ENCODE data around the gene RPS27A.
"Not testable (repeated sequence)": the region's sequence is repeated elsewhere in the genome, so short reads cannot be mapped to it uniquely, and the experiment has no call there.

The RPS27A gene

GRCh38 chr2:55232084-55232862 is at the start of gene RPS27A, which contains the start of gene CLHC1:
RPS27A (plus strand) TSS chr2:55232688; CDS start chr2:55232825, 137 bp downstream.
CLHC1 (minus strand) TSS chr2:55232293; CDS start chr2:55222411, 9,882 bp downstream.
- peak; percentile 94 for DNase-seq

DNA sequence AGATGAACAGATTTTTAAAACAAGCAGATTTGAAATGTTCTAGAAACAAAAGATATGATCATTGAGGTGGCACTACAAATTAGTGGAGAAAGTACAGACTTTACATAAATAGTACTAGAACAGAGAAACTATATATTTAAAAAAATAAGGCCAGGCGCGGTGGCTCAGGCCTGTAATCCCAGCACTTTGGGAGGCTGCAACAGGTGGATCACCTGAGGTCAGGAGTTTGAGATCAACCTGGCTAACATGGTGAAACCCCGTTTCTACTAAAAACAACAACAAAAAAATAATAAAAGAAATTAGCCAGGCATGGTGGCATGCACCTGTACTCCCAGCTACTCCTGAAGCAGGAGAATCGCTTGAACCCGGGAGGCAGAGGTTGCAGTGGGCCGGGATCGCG is 45.7 kb upstream of the RPS27A start:
- not testable (repeated sequence) for DNase-seq

DNA sequence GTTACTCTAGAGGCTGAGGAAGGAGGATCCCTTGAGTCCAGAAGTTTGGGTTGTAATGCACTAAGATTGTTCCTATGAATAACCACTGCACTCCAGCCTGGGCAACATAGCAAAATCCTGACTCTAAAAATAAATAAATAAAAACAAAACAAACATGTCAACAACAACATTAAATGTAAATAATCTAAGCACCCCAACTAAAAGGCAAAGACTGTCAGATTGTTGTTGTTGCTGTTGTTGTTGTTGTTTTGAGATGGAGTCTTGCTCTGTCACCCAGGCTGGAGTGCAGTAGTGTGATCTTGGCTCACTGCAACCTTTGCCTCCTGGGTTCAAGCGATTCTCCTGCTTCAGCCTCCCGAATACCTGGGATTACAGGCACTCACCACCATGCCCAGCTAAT is 40.6 kb upstream of the RPS27A start:
- DNase-seq: not testable (repeated sequence)

DNA sequence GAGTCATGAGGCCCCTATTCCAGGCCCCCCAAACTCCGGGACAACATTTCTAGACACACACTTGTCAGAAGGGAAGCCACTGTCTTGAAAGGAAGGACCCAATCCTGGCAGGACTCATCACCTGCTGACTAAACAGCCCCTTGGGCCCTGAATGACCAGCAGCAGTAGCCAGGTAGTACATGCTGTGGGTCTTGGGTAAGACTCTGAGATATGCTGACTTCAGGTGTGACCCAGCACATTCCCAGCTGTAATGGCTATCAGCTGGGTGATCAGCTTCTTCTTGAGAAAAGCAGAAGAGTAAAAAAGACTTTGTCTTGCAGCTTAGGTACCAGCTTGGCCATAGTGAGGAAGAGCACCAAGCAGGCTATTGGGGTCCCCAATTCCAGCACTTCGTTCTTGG is 36.0 kb upstream of the RPS27A start:
- DNase-seq: no peak

DNA sequence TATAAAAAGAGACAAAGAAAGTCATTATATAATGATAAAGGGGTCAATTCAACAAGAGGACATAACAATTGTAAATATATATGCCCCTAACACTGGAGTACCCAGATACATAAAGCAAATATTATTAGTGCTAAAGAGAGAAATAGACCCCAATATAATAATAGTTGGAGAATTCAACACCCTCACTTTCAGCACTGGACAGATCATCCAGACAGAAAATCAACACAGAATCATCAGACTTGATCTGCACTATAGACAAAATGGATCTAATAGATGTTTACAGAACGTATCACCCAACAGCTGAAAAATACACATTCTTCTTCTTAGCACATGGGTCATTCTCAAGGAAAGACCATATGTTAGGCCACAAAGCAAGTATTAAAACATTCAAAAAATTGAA is 32.1 kb upstream of the RPS27A start:
- DNase-seq: no peak

- no peak for DNase-seq
These were observed 28.0 kb upstream of the RPS27A start for GRCh38 chr2:55204536-55204935.

DNA sequence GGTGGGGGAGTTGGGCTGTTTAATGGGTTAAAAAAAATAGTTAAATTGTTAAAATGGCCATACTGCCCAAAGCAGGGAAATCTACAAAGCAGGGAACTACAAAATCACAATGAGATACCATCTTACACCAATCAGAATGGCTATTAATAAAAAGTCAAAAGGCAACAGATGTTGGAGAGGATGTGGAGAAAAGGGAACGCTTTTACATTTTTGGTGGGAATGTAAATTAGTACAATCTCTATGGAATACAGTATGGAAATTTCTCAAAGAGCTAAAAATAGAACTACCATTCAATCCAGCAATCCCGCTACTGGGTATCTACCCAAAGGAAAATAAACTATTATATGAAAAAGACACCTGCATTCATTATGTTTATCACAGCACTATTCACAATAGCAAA is 27.5 kb upstream of the RPS27A start:
- DNase-seq: no peak

DNA sequence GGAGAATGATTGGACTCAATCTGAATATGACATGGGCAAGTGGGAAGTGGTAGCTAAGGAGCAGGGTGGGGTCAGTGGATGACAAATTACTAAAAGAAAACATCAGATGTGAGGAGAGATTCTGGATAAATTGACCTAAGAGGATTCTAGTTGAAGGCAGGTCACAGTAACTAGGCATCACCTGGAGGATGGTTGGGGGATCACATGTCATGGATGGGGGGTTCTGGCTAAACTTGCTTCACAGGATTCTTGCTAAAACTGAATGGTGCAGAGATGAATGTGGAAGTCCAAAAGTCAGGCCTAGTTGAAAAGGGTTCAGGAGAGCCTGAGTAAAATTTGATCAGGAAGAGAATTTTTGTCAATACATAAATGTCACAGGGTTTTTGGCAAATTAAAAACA is 18.7 kb upstream of the RPS27A start:
- no peak for DNase-seq

- DNase-seq: no peak
These were observed 8.3 kb upstream of the RPS27A start for GRCh38 chr2:55223958-55224760.

DNA sequence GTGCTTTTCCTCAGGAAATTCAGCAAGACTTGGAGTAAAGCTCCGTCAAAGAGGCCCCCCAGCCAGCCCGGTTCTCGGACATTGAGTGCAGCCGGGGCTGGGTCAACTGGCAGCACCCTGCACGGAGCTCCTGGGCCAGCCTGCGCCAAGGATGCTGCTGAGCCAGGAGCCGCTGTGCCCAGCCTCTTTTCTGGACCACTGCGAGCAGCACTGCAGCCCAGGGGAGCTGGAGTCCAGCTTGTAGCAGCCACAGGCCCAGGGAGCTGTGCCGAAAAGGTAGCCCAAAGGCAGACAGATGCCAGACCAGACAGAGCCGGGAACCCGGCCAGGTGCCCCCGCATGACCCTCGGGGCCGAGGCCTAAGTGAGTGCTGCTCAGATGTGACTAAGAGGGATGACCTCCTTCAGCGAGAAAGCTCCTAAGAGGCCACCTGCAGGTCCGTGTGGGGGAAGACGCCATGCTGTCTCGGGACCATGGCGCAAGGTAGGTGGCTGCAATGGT is 7.7 kb upstream of the RPS27A start:
- DNase-seq: no peak

- DNase-seq: no peak
These were observed 6.9 kb upstream of the RPS27A start for GRCh38 chr2:55225481-55226020.

GRCh38 chr2:55227437-55228225 is 4.9 kb upstream of the RPS27A start:
- DNase-seq: not testable (repeated sequence)

- no peak for DNase-seq
These were observed 4.3 kb upstream of the RPS27A start for GRCh38 chr2:55228226-55228563.

DNA sequence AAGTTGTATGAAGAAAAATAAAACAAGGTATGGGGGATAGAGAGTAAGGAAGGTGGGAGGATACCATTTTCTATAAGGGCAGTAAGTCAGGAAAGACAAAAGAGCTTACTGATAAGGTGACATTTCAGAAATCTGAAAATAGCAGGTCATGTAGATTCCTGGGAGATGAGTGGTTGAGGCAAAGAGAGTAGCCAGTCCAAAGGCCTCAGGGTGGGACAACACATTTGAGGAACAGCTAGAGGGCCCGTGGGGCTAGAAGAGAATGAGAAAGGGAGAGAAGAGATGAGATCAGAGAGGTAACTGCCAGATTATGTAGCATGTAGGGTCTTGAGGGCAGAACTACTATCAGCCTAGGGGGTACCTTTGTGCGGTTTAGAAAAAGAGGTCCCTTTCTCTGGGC is 3.3 kb upstream of the RPS27A start:
- no peak for DNase-seq

DNA sequence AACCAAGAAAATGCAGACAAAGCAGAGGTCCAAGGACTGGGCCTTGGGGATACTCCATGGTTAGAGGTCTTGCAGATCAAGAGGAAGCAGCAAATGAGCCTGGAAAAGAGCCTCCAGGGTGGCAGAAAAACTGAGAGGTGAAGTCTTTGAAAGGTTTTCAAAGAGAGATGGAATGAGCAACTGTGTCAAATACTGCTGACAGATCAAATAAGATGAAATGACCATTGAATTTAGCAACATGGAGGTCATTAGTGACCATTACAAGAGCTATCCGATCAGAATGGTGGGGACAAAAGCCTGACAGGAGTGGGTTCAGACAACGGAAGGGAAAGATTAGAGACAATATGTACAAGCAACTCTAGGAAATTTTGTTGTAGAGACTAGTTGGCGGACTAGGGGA is 1.9 kb upstream of the RPS27A start:
- no peak for DNase-seq

DNA sequence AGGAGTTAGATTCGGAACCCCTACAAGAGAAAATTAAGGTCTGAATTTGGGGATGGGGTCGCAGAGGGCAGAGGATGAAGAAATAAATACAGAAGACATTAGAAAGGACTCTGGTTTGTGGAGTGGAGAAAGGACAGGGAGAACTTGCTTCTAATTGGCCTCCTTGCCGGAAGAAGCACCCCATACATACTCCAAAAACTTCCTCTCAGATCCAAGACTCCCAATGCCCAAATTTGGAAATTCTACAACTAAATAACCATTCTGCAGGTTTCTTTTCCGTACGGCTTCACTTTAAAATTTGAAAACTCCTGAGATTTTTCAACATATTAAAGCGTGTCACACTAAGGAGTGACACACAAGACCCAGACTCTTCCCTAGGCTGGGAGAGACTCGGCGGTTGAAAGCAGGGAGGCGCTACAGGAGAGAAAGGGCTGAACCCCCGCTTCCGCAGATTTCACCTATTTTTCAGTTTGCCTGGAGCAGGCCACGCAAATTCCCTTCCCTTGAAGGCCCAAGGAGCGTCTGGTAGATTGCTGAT is 873 bp upstream of the RPS27A start:
- DNase-seq: peak; percentile 19

DNA sequence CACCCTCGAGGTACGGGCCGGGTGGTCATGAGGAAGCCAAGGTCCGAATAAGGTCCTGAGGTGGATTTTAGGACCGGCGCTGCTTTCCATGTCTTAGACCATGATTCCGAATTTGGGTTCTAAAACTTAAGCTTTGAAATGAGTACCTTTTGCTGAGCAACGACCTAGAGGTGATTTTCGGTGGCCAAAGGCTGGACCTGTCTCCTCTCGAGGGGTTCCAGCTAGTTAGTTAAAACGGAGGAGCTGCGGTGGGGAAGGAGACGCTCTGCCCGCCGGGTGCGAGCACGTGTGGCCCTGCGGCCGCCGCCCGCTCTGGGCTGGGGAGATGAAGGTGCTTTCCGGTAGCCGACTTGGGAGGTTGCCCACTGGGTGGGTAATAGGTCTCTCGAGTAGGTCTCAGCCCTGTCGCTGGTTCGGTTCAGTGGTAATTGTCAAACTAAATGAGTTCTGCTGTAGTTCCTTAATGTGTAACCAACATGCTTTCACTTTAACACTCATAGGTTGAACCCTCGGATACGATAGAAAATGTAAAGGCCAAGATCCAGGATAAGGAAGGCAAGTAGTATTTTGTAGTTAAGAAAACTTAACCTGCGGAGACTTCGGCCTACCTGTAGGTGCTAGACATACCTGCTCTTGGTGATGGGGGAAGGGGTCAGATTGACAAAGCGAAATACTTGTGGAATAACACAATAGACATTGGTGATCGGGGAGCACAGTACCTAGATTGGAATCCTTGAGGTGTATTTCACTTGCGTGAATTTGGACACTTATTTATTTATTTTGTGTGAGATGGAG is 572 bp downstream of the RPS27A start:
- DNase-seq: peak; percentile 11

- no peak for DNase-seq
These were observed 1.1 kb downstream of the RPS27A start for GRCh38 chr2:55233658-55233940.

DNA sequence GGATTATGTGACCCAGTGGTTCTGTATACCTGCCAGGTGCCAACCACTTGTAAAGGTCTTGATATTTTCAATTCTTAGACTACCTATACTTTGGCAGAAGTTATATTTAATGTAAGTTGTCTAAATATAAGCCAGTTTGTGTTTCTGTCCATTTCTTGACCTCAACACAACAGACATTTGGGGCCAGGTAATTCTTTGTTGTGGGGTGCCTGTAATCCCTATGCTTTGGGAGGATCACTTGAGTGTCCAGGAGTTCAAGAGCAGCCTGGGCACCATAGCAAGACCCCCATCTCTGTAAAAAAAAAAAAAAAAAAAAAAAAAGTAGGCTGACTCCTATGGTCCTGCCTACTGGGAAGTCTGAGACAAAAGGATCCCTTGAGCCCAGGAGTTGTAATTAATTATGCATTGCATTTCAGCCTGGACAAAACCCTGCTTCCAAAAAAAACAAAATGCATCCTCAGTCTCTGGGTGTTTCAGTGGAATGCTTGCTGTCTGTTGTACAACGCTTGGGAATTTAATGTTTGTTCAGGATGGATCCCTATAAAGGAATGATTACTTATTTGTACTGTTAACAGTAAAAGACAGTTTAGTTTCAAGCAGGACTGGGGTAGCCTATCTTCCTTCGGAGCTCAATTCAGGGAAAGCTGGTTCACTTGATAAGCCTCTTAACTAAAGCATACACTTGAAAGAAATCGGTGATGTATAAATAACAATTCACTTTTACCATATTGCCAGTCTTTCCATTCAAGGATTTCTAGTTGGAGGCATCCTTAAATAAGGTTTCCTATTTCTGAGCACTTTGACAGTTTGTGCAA is 3.4 kb downstream of the RPS27A start:
- DNase-seq: no peak

DNA sequence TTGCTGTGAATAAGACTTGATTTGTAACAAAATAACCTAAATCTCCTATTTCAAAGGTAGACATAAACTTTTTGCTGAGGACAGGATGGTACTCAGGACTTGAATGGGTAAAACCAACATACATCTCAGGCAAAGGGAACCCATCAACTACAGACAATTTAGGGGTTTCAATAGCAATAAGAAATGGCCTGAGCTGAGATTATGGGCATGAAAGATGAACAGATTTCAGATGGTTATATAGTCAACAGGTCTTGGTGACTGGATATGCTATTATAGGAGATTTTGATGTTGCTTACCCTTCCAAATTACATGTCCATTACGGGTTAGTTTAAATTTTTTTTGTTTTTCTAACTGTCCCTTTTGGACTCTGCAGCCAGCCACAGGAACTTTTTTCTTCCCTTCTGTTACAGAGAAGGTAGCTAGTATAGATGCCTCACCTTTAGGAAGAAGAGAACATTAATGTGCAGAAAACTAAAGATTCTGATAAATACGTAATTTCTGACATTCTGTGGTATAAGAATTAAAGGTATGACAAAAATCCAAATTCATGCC is 4.6 kb downstream of the RPS27A start:
- no peak for DNase-seq
